Endothelial cell of umbilical vein (primary cell): ENCODE data around the gene TGFA. TPM values are rescaled to one million over a fixed set of nuclear protein-coding genes. Genes with fewer than 3 reads are reported as not detected.

Source experiments
- BruUV-seq: library from RNA; stranded (reverse); fragments of 400-500 nt; replicated peaks from 2 replicates; lab custom pipeline; 2021; lab: Mats Ljungman, UMichigan
- CTCF ChIA-PET: fragments of 300-600, 350-600 bp; sonication (Branson Sonifier 250); formaldehyde crosslinking; loops from one replicate; lab custom pipeline; 2021; ENCODE audit warnings: antibody characterized with exemption, inconsistent platforms; lab: Charles Lee
- POLR2A ChIA-PET: fragments of 300-600, 350-600 bp; sonication (Branson Sonifier 250); formaldehyde crosslinking; loops from one replicate; lab custom pipeline; 2021; ENCODE audit warnings: antibody characterized with exemption, inconsistent platforms; lab: Charles Lee
- DNase-seq: peaks from one replicate; pipeline ENCODE4 v3.0.0-alpha.2; 2011; ENCODE audit warnings: low read depth, low spot score
- FAIRE-seq: peaks from 2 replicates; lab custom pipeline; 2011; peaks lifted over from hg19 to GRCh38; lab: Jason Lieb, UNC
- H2AFZ ChIP-seq: 2 replicates; pipeline ENCODE4 v1.6.0; 2012; ENCODE audit warnings: low read depth, low read length, control low read depth, inconsistent platforms
- H3K27ac ChIP-seq: 2 replicates; pipeline ENCODE4 v1.5.1; 2011; ENCODE audit warnings: low read depth, mild to moderate bottlenecking, control low read depth, low read length, moderate library complexity; ENCODE audit not compliant: insufficient read depth
- H3K27me3 ChIP-seq, 2 experiments: 2 replicates each; pipeline versions ENCODE4 v1.6.0 to v1.6.1; 2011; ENCODE audit warnings: low read length in 2 of 2, mixed read lengths in 1 of 2; ENCODE audit not compliant: control insufficient read depth in 2 of 2, insufficient read depth in 2 of 2
- H3K36me3 ChIP-seq, 2 experiments: 2 replicates in 1 of 2; 3 replicates in 1 of 2; pipeline ENCODE4 v1.5.1; 2011; ENCODE audit warnings: low read length in 2 of 2, mild to moderate bottlenecking in 1 of 2, moderate library complexity in 1 of 2; ENCODE audit not compliant: control insufficient read depth in 2 of 2, insufficient read depth in 2 of 2; ENCODE audit errors: extremely low read depth in 1 of 2
- H3K4me1 ChIP-seq: 3 replicates; pipeline ENCODE4 v1.5.1; 2011; ENCODE audit warnings: mild to moderate bottlenecking, low read length; ENCODE audit not compliant: control insufficient read depth, insufficient read depth; ENCODE audit errors: extremely low read depth
- H3K4me2 ChIP-seq: 2 replicates; pipeline ENCODE4 v1.6.1; 2011; ENCODE audit warnings: low read length, control low read depth, mixed read lengths; ENCODE audit not compliant: insufficient read depth
- H3K4me3 ChIP-seq, 3 experiments: fragments of 200-600 bp in 1 of 3; sonication (generic), shearing (Covaris generic) in 1 of 3; replicated peaks in 1 of 3; 2 replicates each; pipeline ENCODE4 v1.5.1; 2011 to 2016; ENCODE audit warnings: control low read depth in 3 of 3, low read length in 3 of 3, mild to moderate bottlenecking in 2 of 3, inconsistent platforms in 1 of 3, low read depth in 1 of 3, moderate library complexity in 1 of 3; ENCODE audit not compliant: insufficient read depth in 1 of 3
- H3K79me2 ChIP-seq: 2 replicates; pipeline ENCODE4 v1.6.0; 2012; ENCODE audit warnings: low read length, inconsistent platforms; ENCODE audit not compliant: control insufficient read depth, insufficient read depth
- H3K9ac ChIP-seq: replicated peaks from 2 replicates; pipeline ENCODE3; 2011; ENCODE audit warnings: low read length, control low read depth; ENCODE audit not compliant: insufficient read depth; ENCODE audit errors: extremely low read depth
- H3K9me1 ChIP-seq: replicated peaks from 3 replicates; pipeline ENCODE4 v1.6.0; 2011; ENCODE audit warnings: mild to moderate bottlenecking, low read length; ENCODE audit not compliant: control insufficient read depth, insufficient read depth; ENCODE audit errors: extremely low read depth
- H3K9me3 ChIP-seq: replicated peaks from 2 replicates; pipeline ENCODE4 v1.5.1; 2012; ENCODE audit warnings: low read length, inconsistent platforms; ENCODE audit not compliant: control insufficient read depth, insufficient read depth
- H4K20me1 ChIP-seq: replicated peaks from 2 replicates; pipeline ENCODE3; 2011; ENCODE audit warnings: mild to moderate bottlenecking, low read length; ENCODE audit not compliant: control insufficient read depth, insufficient read depth; ENCODE audit errors: extremely low read depth
- EZH2 ChIP-seq: IDR thresholded peaks from 2 replicates; pipeline ENCODE4 v1.6.1; 2012; ENCODE audit warnings: borderline replicate concordance, low read depth, mild to moderate bottlenecking, moderate library complexity, low read length, inconsistent platforms; ENCODE audit not compliant: severe bottlenecking
- FOS ChIP-seq: IDR thresholded peaks from 2 replicates; pipeline ENCODE4 v1.6.1; 2011; ENCODE audit warnings: mild to moderate bottlenecking, low read length, moderate library complexity, borderline replicate concordance; ENCODE audit not compliant: insufficient read depth
- GATA2 ChIP-seq: IDR thresholded peaks from 2 replicates; pipeline ENCODE4 v1.7.0; 2011; ENCODE audit warnings: low read depth, mild to moderate bottlenecking, moderate library complexity, mixed read lengths, low read length; ENCODE audit not compliant: insufficient read length, insufficient read depth
- JUN ChIP-seq: IDR thresholded peaks from 2 replicates; pipeline ENCODE4 v1.6.1; 2011; ENCODE audit warnings: borderline replicate concordance, low read depth; ENCODE audit not compliant: insufficient read length, insufficient read depth
- MYC ChIP-seq: IDR thresholded peaks from one replicate; pipeline ENCODE4 v1.6.1; 2011; ENCODE audit warnings: mild to moderate bottlenecking, low read depth, low read length
- POLR2A ChIP-seq: IDR thresholded peaks from 2 replicates; pipeline ENCODE4 v1.6.1; 2012; ENCODE audit warnings: low read depth, mild to moderate bottlenecking, control low read depth, low read length
- POLR2AphosphoS5 ChIP-seq: IDR thresholded peaks from 2 replicates; pipeline ENCODE4 v1.6.1; 2012; ENCODE audit warnings: low read depth, mild to moderate bottlenecking, control low read depth, low read length, moderate library complexity; ENCODE audit not compliant: insufficient read depth
- dilution Hi-C: fragments of 300-500 bp; cut with MboI; formaldehyde crosslinking; loops from one replicate; pipeline ENCODE4 v1.15.0; 2019; ENCODE audit warnings: low sequenced_read_pairs; ENCODE audit not compliant: extremely low pct_ligation_motif_present
- intact Hi-C: fragments of 100-400 bp; cut with micrococcal nuclease; formaldehyde crosslinking; loops from one replicate; pipeline ENCODE4 v1.10.0; 2022
- polyA plus RNA-seq, 4 experiments: library from polyadenylated mRNA; depleted of rRNA in 3 of 4; stranded (reverse) in 3 of 4; unstranded in 1 of 4; fragments of >200 nt; gene quantifications; 2 replicates each; pipeline versions ENCODE4 v1.2.1 to v1.2.3, GENCODE V29; 2011 to 2012; ENCODE audit warnings: missing spikeins in 1 of 4
- total RNA-seq: library from RNA; stranded (reverse); gene quantifications from 2 replicates; pipeline ENCODE4 v1.2.3, GENCODE V29; 2021
- TF ChIP-seq, protein P1 (sequence below), 2 donors: IDR thresholded peaks; 1 replicate in 1 of 2; 2 replicates in 1 of 2; pipeline ENCODE4 v1.5.1; 2011; ENCODE audit warnings: low read length in 2 of 2, mild to moderate bottlenecking in 2 of 2, moderate library complexity in 2 of 2, control low read depth in 1 of 2, inconsistent platforms in 1 of 2, low read depth in 1 of 2; ENCODE audit not compliant: insufficient read depth in 1 of 2; ENCODE audit errors: extremely low read depth in 1 of 2
- TF ChIP-seq, protein P2 (sequence below): IDR thresholded peaks from 2 replicates; pipeline ENCODE4 v1.6.1; 2011; ENCODE audit not compliant: insufficient read depth, insufficient read length

Gene TGFA
- total and polyA plus RNA-seq, 2 donors (not counting 3 experiments of a cell fraction or from before 2014, with no cell fraction given) = 0.22 to 0.32 TPM

DNA sequence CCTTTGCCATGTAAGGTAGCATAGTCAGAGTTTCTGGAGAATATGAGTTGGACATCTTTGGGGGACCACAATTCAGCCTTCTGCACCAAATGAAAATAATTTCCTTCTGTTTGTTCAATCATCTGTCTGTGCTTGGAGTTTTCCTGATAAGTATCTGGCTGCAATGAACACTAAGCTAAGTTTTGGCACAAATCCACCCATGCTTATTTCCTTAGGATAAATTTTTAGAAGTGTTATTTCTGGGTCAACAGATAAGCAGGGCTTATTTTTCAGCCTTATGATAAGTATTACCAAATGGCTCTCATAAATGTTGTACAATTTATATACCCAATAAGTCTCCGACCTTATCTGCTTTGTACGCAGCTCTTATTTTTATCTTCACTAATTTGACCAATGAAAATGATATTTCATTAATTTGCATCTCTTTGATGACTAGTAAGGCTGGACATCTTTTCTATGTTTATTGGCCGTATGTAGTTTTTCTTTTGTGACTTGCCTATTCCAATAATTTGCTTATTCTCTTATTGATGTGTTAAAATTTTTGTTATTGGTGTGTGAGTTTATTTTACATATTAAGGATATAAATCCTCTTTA, 59.2 kb downstream of the TGFA start:
- H2AFZ ChIP-seq = no peak overlapping the region
- H3K4me1 ChIP-seq = no peaks in the 10 kb centered on the region
- intact Hi-C loops (no loop called here), dilution Hi-C loops (no loop called here)
- H3K9me3 ChIP-seq = no peaks in the 10 kb centered on the region
- ChIA-PET CTCF (no interaction called here), POLR2A (no interaction called here)
- FAIRE-seq = no peak
- peaks cover 15 to 26% of the 10 kb centered on the region in 2 experiments for H3K27me3 ChIP-seq
- H3K79me2 ChIP-seq = no peaks in the 10 kb centered on the region
- BruUV-seq = no TSS peak
- no peak overlapping the region for H3K4me3 ChIP-seq
- no peaks in the 10 kb centered on the region for H3K36me3 ChIP-seq
- peak; percentile 5 for DNase-seq
- no peaks in the 10 kb centered on the region for H3K9me1 ChIP-seq
- no peak for TF ChIP-seq GATA2
- no peak for TF ChIP-seq FOS
- no peak for TF ChIP-seq MYC
- TF ChIP-seq, protein P1, sequence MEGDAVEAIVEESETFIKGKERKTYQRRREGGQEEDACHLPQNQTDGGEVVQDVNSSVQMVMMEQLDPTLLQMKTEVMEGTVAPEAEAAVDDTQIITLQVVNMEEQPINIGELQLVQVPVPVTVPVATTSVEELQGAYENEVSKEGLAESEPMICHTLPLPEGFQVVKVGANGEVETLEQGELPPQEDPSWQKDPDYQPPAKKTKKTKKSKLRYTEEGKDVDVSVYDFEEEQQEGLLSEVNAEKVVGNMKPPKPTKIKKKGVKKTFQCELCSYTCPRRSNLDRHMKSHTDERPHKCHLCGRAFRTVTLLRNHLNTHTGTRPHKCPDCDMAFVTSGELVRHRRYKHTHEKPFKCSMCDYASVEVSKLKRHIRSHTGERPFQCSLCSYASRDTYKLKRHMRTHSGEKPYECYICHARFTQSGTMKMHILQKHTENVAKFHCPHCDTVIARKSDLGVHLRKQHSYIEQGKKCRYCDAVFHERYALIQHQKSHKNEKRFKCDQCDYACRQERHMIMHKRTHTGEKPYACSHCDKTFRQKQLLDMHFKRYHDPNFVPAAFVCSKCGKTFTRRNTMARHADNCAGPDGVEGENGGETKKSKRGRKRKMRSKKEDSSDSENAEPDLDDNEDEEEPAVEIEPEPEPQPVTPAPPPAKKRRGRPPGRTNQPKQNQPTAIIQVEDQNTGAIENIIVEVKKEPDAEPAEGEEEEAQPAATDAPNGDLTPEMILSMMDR (IDR thresholded peaks at IDR 0.05; ENCODE audit: extremely low read depth in 1 of 2, insufficient read depth in 1 of 2, low read depth in 1 of 2, low read length in 2 of 2) = no peak
- TF ChIP-seq, protein P2, sequence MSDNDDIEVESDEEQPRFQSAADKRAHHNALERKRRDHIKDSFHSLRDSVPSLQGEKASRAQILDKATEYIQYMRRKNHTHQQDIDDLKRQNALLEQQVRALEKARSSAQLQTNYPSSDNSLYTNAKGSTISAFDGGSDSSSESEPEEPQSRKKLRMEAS = no peak
- no peak for TF ChIP-seq POLR2AphosphoS5
- no peak for TF ChIP-seq EZH2
- TF ChIP-seq JUN = no peak
- TF ChIP-seq POLR2A = no peak
- no peak overlapping the region for H3K9ac ChIP-seq
- no peak overlapping the region for H3K27ac ChIP-seq
- no peak overlapping the region for H3K4me2 ChIP-seq
- no peaks in the 10 kb centered on the region for H4K20me1 ChIP-seq
